ENCODE results near the gene FBXL16.

FBXL16 gene

DNA sequence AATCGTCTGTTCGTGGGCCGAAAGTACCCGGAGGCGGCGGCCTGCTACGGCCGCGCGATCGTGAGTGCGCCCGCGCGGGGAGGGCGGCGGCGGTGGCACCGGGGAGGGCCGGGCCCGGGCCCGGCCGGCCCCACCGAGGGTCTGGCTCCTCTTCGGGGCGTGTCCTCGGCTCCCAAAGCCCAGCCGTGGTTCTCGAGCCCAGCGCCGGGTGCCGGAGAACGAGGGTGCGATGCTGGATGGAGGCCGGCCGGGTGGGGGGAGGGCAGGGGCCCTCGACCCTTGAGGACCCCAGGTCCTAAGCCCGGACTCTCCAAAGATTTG, 25.0 kb downstream of the FBXL16 start:
- H3K27ac ChIP-seq: peak overlapping the region; percentile 94
- CTCF ChIA-PET: interaction anchor here (1.1 kb wide), 1 partner anchor 19 kb away, joined by 4 read pairs; no protein-coding TSS in a partner anchor
- TF ChIP-seq, protein P1, sequence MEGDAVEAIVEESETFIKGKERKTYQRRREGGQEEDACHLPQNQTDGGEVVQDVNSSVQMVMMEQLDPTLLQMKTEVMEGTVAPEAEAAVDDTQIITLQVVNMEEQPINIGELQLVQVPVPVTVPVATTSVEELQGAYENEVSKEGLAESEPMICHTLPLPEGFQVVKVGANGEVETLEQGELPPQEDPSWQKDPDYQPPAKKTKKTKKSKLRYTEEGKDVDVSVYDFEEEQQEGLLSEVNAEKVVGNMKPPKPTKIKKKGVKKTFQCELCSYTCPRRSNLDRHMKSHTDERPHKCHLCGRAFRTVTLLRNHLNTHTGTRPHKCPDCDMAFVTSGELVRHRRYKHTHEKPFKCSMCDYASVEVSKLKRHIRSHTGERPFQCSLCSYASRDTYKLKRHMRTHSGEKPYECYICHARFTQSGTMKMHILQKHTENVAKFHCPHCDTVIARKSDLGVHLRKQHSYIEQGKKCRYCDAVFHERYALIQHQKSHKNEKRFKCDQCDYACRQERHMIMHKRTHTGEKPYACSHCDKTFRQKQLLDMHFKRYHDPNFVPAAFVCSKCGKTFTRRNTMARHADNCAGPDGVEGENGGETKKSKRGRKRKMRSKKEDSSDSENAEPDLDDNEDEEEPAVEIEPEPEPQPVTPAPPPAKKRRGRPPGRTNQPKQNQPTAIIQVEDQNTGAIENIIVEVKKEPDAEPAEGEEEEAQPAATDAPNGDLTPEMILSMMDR (conservative IDR thresholded peaks at IDR 0.05; ENCODE audit: low read depth): no peak
- no peak for DNase-seq (ENCODE audit: low spot score)
- POLR2A ChIA-PET (ENCODE audit: low non-redundant PET): no interaction called here

GRCh38 chr16:679814-680624, 25.6 kb downstream of the FBXL16 start, which contains the start of gene STUB1:
STUB1 (plus strand) TSS chr16:680410; CDS start chr16:680526, 116 bp downstream.
- TF ChIP-seq, protein P1 (conservative IDR thresholded peaks at IDR 0.05; ENCODE audit: low read depth): no peak
- CTCF ChIA-PET: interaction anchor here (1.1 kb wide), 1 partner anchor 19 kb away, joined by 4 read pairs; no protein-coding TSS in a partner anchor
- DNase-seq (ENCODE audit: low spot score): peak; percentile 79
- peak within 1 kb of the TSS; percentile 94 for H3K27ac ChIP-seq
- POLR2A ChIA-PET (ENCODE audit: low non-redundant PET): no interaction called here

DNA sequence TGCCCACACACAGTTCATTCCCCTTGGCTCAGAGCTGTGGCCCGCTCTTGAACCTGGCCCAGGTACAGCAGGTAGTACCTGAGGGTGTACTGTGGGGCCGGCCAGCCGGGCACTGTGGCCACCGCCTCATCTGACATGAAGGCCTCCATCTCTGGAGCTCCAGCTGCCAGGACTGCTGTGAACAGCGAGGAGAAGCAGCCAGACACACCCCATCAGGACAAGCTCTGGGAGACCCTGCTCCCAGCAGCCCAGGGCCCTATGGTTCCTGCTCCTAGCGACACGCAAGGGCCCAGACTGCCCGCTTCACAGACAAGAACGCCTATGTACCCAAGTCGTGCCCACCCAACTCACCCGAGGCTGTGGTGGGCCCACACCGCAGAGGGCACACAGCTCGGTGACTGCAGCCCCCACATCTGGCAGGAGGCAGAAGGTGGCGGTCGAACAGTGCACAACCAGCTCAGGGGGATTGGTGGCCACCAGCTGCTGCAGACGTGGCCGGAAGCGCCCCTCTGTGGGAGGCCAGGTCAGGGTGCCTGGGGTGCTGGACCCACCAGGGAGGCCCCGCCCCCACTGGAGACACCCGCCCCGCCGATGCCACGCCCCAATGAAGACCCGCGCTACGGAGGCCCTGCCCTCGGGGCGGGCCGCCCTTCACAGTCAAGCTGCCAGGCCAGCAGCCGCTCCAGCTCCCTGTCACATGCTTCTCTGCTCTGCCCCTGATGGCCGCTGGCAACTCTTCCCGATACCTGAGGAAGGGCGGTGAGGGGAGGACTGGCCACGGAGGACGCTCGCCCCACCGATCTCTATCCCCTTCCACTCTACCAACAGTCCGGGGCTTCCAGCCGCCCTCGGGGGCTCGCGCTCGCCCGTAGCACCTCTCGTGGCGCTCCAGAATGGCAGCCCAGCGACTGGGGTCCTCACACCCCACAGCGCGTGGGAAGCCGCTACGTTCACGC, 26.5 kb downstream of the FBXL16 start:
- POLR2A ChIA-PET (ENCODE audit: low non-redundant PET): interaction anchor here (0.6 kb wide), 1 partner anchor 16 kb away, joined by 3 read pairs; no protein-coding TSS in a partner anchor
- no peak for DNase-seq (ENCODE audit: low spot score)
- CTCF ChIA-PET: interaction anchor here (0.8 to 0.9 kb wide), 2 partner anchors 10 to 12 kb away, joined by 3 read pairs; no protein-coding TSS in a partner anchor
- peak overlapping the region; percentile 94 for H3K27ac ChIP-seq
- TF ChIP-seq, protein P1 (conservative IDR thresholded peaks at IDR 0.05; ENCODE audit: low read depth): no peak

DNA sequence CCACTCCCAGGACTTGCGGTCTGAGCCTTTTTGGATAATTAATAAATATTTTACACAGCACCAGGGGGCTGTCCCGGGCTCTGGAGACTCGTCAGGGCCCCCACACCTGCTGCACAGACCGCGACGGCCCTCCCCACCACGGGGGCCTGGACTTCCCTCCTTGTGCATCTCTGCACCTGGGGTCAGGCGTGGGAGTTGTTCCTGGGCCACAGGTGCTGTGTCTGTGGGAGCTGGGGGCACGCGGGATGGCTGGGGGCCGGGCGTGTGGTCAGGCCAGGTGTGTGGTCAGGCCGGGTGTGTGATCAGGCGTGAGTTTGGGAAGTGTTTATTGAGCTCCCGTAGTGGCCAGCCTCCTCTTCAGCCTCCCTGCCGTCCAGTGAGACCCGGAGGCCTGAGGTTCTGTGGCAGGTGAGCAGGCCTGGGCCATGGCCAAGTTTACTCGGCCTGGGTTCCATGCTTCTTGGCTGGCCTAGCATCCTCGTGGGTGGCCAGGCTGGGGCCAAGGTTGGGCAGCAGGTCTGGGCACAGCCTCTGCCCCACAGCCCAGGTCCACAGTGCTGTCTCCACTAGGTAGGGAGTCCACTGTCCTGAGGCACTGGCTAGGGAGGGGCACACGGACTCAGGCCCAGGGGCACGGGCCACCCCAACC, 27.3 kb downstream of the FBXL16 start:
- CTCF ChIA-PET: interaction anchor here (0.8 to 0.9 kb wide), 2 partner anchors 11 kb away, joined by 3 read pairs; no protein-coding TSS in a partner anchor
- DNase-seq (ENCODE audit: low spot score): no peak
- TF ChIP-seq, protein P1 (conservative IDR thresholded peaks at IDR 0.05; ENCODE audit: low read depth): no peak

DNA sequence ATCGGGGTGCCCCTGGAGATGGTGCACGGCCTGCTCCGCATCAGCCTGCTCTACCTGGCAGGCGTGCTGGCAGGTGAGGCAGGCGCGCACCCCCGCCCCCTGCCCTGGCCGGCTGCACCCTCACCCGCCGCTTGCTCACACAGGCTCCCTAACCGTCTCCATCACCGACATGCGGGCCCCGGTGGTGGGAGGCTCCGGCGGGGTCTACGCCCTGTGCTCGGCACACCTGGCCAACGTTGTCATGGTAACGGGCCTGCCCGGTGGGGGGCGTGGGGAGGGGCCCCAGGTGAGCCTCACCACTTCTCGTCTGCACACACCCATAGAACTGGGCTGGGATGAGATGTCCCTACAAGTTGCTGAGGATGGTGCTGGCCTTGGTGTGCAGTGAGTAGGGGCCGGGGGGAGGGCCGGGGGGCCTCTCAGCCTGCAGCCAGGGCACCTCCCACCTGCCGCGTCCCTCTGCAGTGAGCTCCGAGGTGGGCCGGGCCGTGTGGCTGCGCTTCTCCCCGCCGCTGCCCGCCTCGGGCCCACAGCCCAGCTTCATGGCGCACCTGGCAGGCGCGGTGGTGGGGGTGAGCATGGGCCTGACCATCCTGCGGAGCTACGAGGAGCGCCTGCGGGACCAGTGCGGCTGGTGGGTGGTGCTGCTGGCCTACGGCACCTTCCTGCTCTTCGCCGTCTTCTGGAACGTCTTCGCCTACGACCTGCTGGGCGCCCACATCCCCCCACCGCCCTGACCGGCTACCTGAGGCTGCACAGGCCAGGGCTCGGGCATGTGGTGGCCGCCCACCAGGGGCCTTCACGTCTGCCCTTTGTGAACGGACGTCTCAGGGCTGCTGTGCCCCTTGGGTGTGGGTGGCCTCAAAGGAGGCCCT, 28.0 kb downstream of the FBXL16 start:
- ChIA-PET CTCF (interaction anchor here (0.6 to 1.3 kb wide), 3 partner anchors 10 to 28 kb away, joined by 3 to 6 read pairs (median 3); no protein-coding TSS in a partner anchor), POLR2A (ENCODE audit: low non-redundant PET) (no interaction called here)
- H3K27ac ChIP-seq: peak overlapping the region; percentile 94
- no peak for DNase-seq (ENCODE audit: low spot score)
- TF ChIP-seq, protein P1 (conservative IDR thresholded peaks at IDR 0.05; ENCODE audit: low read depth): no peak

More for the DNA sequence above, 27.3 kb downstream of the FBXL16 start:
- peak overlapping the region; percentile 94 for H3K27ac ChIP-seq
- POLR2A ChIA-PET (ENCODE audit: low non-redundant PET): interaction anchor here (0.6 kb wide), 1 partner anchor 15 kb away, joined by 3 read pairs; no protein-coding TSS in a partner anchor
